MG63 (cell line): Measurements from ENCODE around the gene PACS1. TPM values are rescaled to one million over a fixed set of nuclear protein-coding genes. Genes with fewer than 3 reads are reported as not detected.

Source experiments
- DNase-seq: peaks from one replicate; pipeline ENCODE4 v3.0.0-alpha.2; 2020
- H3K27me3 ChIP-seq: fragments of 250-450 bp; sonication (Bioruptor Pico); 2 replicates; pipeline ENCODE4 v1.5.1; 2020; ENCODE audit warnings: mild to moderate bottlenecking, moderate library complexity
- H3K36me3 ChIP-seq: fragments of 250-450 bp; sonication (Bioruptor Pico); 2 replicates; pipeline ENCODE4 v1.5.1; 2020; ENCODE audit warnings: mild to moderate bottlenecking, moderate library complexity
- H3K4me3 ChIP-seq: fragments of 250-450 bp; sonication (Bioruptor Pico); 2 replicates; pipeline ENCODE4 v1.5.1; 2020; ENCODE audit warnings: mild to moderate bottlenecking, moderate library complexity
- H3K9me3 ChIP-seq: fragments of 250-450 bp; sonication (Bioruptor Pico); 2 replicates; pipeline ENCODE4 v1.5.1; 2020; ENCODE audit warnings: mild to moderate bottlenecking, moderate library complexity
- total RNA-seq: library from RNA; depleted of rRNA; stranded (reverse); fragments of >200 nt; shearing (Covaris generic); gene quantifications from 2 replicates; pipeline ENCODE4 v1.2.3, GENCODE V29; 2014; ENCODE audit warnings: low replicate concordance

PACS1 gene
- total RNA-seq, 1 experiment from 2014 or later, result 11.2 TPM

GRCh38 chr11:66211100-66211499 lies 141.0 kb downstream of the PACS1 start:
- DNase-seq, result no peak

GRCh38 chr11:66216911-66217310 lies 146.8 kb downstream of the PACS1 start:
- no peak for DNase-seq
- Histone ChIP-seq H3K27me3 (no peaks in the 10 kb centered on the region), H3K36me3 (peaks cover 7% of the 10 kb centered on the region), H3K4me3 (no peak overlapping the region), H3K9me3 (no peaks in the 10 kb centered on the region)

More at GRCh38 chr11:66211100-66211499, 141.0 kb downstream of the PACS1 start:
- Histone ChIP-seq H3K27me3 (no peaks in the 10 kb centered on the region), H3K36me3 (peaks cover 4% of the 10 kb centered on the region), H3K4me3 (no peak overlapping the region), H3K9me3 (no peaks in the 10 kb centered on the region)

GRCh38 chr11:66218036-66218435 lies 148.0 kb downstream of the PACS1 start:
- H3K9me3 ChIP-seq, result no peaks in the 10 kb centered on the region
- H3K36me3 ChIP-seq, result peaks cover 7% of the 10 kb centered on the region
- no peaks in the 10 kb centered on the region for H3K27me3 ChIP-seq
- H3K4me3 ChIP-seq, result no peak overlapping the region
- no peak for DNase-seq

DNA sequence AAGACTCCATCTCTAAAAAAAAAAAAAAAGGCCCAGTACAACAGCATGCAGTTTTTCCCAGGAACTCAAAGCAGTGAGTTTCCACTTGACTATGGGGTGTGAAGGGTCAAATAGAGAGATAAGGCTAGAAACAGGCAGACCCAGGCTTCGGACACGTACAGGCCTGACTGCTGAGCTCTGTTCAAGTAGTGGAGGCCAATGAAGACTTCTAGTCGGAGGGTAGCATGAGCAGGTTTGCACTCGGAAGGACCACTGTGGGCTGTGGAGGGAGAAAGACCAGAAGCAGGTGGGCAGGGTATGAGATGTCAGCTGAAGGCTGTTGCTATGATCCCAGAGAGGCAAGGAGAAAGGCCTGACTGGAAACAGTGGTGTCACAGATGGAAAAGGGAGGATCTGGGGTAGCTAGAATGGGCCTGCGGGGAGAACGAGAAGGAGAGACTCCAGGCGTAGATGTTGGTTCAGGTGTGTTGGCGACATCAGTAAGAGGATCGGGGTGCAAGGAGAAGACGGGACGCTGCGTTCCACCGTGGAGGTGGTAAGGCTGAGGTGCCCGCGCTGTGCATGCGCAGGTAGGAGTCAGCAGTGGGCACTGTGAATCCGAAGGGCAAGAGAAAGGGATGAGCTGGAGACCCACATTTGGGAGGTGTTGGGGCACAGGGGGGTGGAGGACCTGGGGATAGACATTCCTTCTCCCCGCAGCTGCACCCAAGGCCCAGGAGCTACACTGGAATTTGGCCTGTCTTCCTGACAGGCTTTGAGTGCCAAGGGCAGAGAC lies 149.0 kb downstream of the PACS1 start:
- H3K9me3 ChIP-seq, result no peaks in the 10 kb centered on the region

GRCh38 chr11:66219846-66220565 lies 149.9 kb downstream of the PACS1 start:
- no peak for DNase-seq
- peaks cover 7% of the 10 kb centered on the region for H3K36me3 ChIP-seq
- H3K4me3 ChIP-seq, result no peak overlapping the region
- no peaks in the 10 kb centered on the region for H3K9me3 ChIP-seq
- H3K27me3 ChIP-seq, result no peaks in the 10 kb centered on the region

More for the DNA sequence above, 149.0 kb downstream of the PACS1 start:
- Histone ChIP-seq H3K4me3 (no peak overlapping the region), H3K36me3 (peaks cover 7% of the 10 kb centered on the region), H3K27me3 (no peaks in the 10 kb centered on the region)
- DNase-seq, result no peak

DNA sequence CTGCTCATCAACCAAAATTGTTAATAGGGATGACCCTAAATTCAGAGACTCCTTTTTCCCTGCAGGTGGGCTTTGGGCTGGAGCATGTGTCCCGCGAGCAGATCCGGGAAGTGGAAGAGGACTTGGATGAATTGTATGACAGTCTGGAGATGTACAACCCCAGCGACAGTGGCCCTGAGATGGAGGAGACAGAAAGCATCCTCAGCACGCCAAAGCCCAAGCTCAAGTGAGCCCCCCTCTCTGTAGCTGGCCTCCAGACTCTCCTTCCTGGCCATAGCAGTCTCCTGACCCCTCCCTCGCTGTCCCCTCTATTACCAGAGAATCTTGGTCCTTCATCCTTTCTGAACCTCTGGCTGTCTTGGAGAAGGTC lies 150.5 kb downstream of the PACS1 start:
- Histone ChIP-seq H3K4me3 (no peak overlapping the region), H3K27me3 (no peaks in the 10 kb centered on the region), H3K36me3 (peaks cover 7% of the 10 kb centered on the region), H3K9me3 (no peaks in the 10 kb centered on the region)
- no peak for DNase-seq

DNA sequence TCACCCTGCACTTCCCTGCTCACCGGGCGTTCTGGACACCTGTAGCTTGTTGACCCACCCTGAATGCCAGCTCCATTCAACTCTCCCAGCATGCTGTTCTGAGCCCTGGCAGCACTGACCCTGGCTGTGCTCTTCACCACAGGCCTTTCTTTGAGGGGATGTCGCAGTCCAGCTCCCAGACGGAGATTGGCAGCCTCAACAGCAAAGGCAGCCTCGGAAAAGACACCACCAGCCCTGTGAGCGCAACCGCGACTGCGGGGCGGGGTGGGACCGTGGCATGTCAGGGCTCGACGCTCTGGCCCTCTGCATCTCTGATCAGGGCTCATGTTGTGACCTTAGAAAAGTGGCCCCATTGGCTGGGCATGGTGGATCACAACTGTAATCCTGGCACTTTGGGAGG lies 150.9 kb downstream of the PACS1 start:
- Histone ChIP-seq H3K27me3 (no peaks in the 10 kb centered on the region), H3K36me3 (peaks cover 6% of the 10 kb centered on the region), H3K4me3 (no peak overlapping the region), H3K9me3 (no peaks in the 10 kb centered on the region)
- no peak for DNase-seq

DNA sequence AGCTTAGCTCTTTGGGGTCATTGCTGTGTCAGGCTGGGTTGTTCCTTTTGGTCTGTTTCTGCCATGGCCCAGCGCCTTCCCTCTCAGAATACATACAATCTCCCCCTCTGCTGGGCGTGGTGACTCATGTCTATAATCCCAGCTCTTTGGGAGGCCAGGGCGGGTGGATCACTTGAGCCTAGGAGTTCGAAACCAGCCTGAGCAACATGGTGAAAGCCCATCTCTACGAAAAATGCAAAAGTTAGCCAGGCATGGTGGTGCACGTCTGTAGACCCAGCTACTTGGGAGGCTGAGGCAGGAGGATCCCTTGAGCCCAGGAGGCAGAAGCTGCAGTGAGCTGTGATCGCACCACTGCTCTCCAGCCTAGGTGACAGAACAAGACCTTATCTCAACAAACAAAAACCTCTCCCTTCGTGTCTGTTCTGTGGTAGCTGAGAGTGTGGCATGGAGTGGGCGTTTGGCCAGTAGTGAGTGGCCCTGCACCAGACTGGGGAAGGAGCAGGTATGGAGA lies 151.7 kb downstream of the PACS1 start:
- Histone ChIP-seq H3K27me3 (no peaks in the 10 kb centered on the region), H3K4me3 (no peak overlapping the region), H3K9me3 (no peaks in the 10 kb centered on the region), H3K36me3 (no peaks in the 10 kb centered on the region; the same call in none of the 2 replicates)
- peak; percentile 36 for DNase-seq

DNA sequence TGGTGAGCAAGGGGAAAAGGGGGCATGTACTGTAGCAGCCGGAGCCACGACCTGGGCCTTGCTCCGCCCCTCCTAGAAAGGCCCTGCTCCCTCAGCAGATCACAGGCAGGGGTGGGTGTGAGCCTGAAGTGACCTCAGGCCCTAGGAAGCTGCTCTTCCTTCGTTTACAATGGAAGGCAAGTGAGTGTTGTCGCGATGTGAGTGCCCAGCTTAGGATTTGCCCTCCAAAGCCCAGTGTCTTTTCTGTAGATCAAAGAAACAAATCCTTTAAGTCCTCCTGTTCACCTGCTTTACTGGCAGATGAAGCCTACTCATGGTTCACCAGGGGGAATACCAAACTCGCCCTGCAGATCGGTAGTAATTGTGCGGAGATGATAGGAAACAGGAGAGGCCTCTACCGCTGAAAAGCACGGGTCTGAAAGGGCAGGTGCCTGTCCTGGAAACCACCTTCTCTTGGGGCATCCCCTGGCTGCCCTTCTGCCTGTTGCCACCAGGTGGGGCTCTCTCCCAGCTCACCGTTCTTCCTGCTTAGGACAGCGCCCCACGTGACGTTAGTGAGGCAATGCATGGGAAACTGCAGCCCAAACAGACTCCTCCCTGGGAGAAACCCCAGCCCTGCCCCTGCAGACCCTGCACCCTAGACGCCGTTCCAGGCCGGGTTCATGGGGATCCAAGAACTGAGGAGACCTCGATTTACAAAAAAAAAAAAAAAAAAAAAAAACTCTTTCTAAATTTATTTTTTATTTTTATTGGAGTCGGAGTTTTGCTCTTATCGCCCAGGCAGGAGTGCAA lies 152.5 kb downstream of the PACS1 start:
- peak; percentile 79 for DNase-seq
- Histone ChIP-seq H3K36me3 (no peaks in the 10 kb centered on the region; the same call in none of the 2 replicates), H3K4me3 (no peak overlapping the region), H3K9me3 (no peaks in the 10 kb centered on the region), H3K27me3 (no peaks in the 10 kb centered on the region)

- no peaks in the 10 kb centered on the region for H3K9me3 ChIP-seq
- no peaks in the 10 kb centered on the region; the same call in 1 of the 2 replicates for H3K36me3 ChIP-seq
- DNase-seq, result no peak
Observed at GRCh38 chr11:66224226-66224855, 154.3 kb downstream of the PACS1 start.

GRCh38 chr11:66225066-66225465 lies 155.0 kb downstream of the PACS1 start:
- DNase-seq, result no peak
- Histone ChIP-seq H3K4me3 (no peak overlapping the region), H3K36me3 (no peaks in the 10 kb centered on the region; the same call in 1 of the 2 replicates)

More at GRCh38 chr11:66224226-66224855, 154.3 kb downstream of the PACS1 start:
- no peaks in the 10 kb centered on the region for H3K27me3 ChIP-seq
- no peak overlapping the region for H3K4me3 ChIP-seq

GRCh38 chr11:66226101-66226500 lies 156.0 kb downstream of the PACS1 start:
- H3K27me3 ChIP-seq, result no peaks in the 10 kb centered on the region
- no peaks in the 10 kb centered on the region; the same call in 1 of the 2 replicates for H3K36me3 ChIP-seq
- H3K9me3 ChIP-seq, result no peaks in the 10 kb centered on the region
- no peak for DNase-seq
- no peak overlapping the region for H3K4me3 ChIP-seq

More at GRCh38 chr11:66225066-66225465, 155.0 kb downstream of the PACS1 start:
- Histone ChIP-seq H3K9me3 (no peaks in the 10 kb centered on the region), H3K27me3 (no peaks in the 10 kb centered on the region)

DNA sequence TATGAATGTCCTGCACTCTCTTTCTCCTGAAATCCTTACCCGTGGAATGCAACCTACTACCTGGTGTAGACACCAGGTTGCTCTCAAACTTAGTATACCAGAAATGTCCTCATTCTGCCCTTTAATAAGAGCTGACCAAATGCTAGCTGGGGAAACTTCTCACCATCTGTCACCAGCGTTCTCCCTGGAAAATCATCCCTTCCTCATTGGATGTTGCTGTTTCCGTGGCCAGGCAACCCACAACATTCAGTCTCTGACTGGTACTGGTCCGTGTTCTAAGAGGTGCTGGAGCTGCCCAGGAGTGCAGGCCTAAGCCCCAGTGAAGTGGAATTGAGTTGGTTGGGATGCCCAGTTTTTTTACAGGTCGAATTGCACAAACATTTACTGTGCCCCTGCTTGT lies 157.6 kb downstream of the PACS1 start:
- no peak for DNase-seq
- Histone ChIP-seq H3K4me3 (no peak overlapping the region), H3K36me3 (no peaks in the 10 kb centered on the region; the same call in none of the 2 replicates), H3K27me3 (no peaks in the 10 kb centered on the region), H3K9me3 (no peaks in the 10 kb centered on the region)

DNA sequence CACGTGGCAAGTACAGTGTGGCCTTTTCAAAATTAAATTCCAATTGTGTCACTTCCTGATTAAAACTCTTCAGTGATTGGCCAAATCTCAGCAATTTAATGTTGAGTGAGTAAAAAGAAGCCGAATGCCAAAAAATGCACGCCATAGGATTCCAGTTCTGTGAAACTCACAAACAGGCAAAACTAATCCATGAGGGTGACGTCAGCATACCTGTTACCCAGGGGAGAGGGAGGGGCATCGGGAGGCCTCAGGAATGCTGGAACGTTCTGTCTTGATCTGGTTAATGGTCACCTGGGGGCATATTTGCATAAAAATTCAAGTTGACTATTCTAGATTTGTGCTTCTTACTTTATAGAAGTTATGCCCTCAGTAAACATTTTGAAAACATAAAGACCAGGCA lies 158.4 kb downstream of the PACS1 start:
- no peaks in the 10 kb centered on the region for H3K27me3 ChIP-seq
- no peaks in the 10 kb centered on the region for H3K9me3 ChIP-seq
- no peak overlapping the region for H3K4me3 ChIP-seq
- no peaks in the 10 kb centered on the region; the same call in none of the 2 replicates for H3K36me3 ChIP-seq
- DNase-seq, result no peak

- DNase-seq, result no peak
- H3K36me3 ChIP-seq, result peaks cover 2% of the 10 kb centered on the region
- H3K27me3 ChIP-seq, result no peaks in the 10 kb centered on the region
Observed at GRCh38 chr11:66230156-66230555, 160.1 kb downstream of the PACS1 start.

GRCh38 chr11:66230978-66231377 lies 160.9 kb downstream of the PACS1 start:
- no peak overlapping the region for H3K4me3 ChIP-seq
- DNase-seq, result no peak
- no peaks in the 10 kb centered on the region for H3K27me3 ChIP-seq
- H3K9me3 ChIP-seq, result no peaks in the 10 kb centered on the region
- H3K36me3 ChIP-seq, result peaks cover 2% of the 10 kb centered on the region; the same call in 1 of the 2 replicates

More at GRCh38 chr11:66230156-66230555, 160.1 kb downstream of the PACS1 start:
- Histone ChIP-seq H3K4me3 (no peak overlapping the region), H3K9me3 (no peaks in the 10 kb centered on the region)
